MCF 10A (cell line): ENCODE data around the gene GAB4. TPM values are rescaled to one million over a fixed set of nuclear protein-coding genes. Genes with fewer than 3 reads are reported as not detected.

Experiments used
- BruUV-seq: library from RNA; stranded (reverse); fragments of 400-500 nt; replicated peaks from 2 replicates; lab custom pipeline; 2021; lab: Mats Ljungman, UMichigan
- CTCF ChIA-PET: fragments of 300-600 bp; sonication (Branson Sonifier 250); formaldehyde crosslinking; extraction: SDS; loops from one replicate; lab custom pipeline; 2021; ENCODE audit warnings: antibody characterized with exemption, inconsistent platforms; lab: Yijun Ruan, JAX
- POLR2A ChIA-PET: fragments of 300-600, 350-650 bp; sonication (Branson Sonifier 250); formaldehyde crosslinking; extraction: SDS; loops from one replicate; lab custom pipeline; 2020; ENCODE audit warnings: antibody characterized with exemption, inconsistent platforms; lab: Yijun Ruan, JAX
- DNase-seq: peaks from one replicate; pipeline ENCODE4 v3.0.0-alpha.2; 2018; ENCODE audit not compliant: unreplicated experiment
- H3K27ac Mint-ChIP-seq: one replicate; pipeline ENCODE4 v1.8.0; 2022; ENCODE audit warnings: mild to moderate bottlenecking, low read depth, mixed read lengths; ENCODE audit not compliant: unreplicated experiment
- H3K27me3 Mint-ChIP-seq: one replicate; pipeline ENCODE4 v1.8.0; 2022; ENCODE audit warnings: mixed read lengths; ENCODE audit not compliant: insufficient read depth, unreplicated experiment
- H3K36me3 Mint-ChIP-seq: one replicate; pipeline ENCODE4 v1.8.0; 2022; ENCODE audit warnings: mild to moderate bottlenecking, moderate library complexity, mixed read lengths; ENCODE audit not compliant: insufficient read depth, unreplicated experiment
- H3K4me1 Mint-ChIP-seq: one replicate; pipeline ENCODE4 v1.8.0; 2022; ENCODE audit warnings: mixed read lengths; ENCODE audit not compliant: insufficient read depth, unreplicated experiment
- H3K4me3 Mint-ChIP-seq: one replicate; pipeline ENCODE4 v1.8.0; 2022; ENCODE audit warnings: mild to moderate bottlenecking, moderate library complexity, mixed read lengths; ENCODE audit not compliant: unreplicated experiment
- H3K9me3 Mint-ChIP-seq: one replicate; pipeline ENCODE4 v1.8.0; 2022; ENCODE audit warnings: mixed read lengths; ENCODE audit not compliant: unreplicated experiment
- CTCF ChIP-seq: fragments of 200-600 bp; IDR thresholded peaks from one replicate; pipeline ENCODE4 v1.8.0; 2022; ENCODE audit warnings: antibody characterized with exemption, mild to moderate bottlenecking; ENCODE audit not compliant: unreplicated experiment
- intact Hi-C: fragments of 100-400 bp; cut with micrococcal nuclease; formaldehyde crosslinking; loops from 2 replicates; pipeline ENCODE4 v1.14.1; 2022
- total RNA-seq: library from RNA; stranded (reverse); gene quantifications from 2 replicates; pipeline ENCODE4 v1.2.3, GENCODE V29; 2022

The GAB4 gene
- total RNA-seq, 1 experiment from 2014 or later: not detected

DNA sequence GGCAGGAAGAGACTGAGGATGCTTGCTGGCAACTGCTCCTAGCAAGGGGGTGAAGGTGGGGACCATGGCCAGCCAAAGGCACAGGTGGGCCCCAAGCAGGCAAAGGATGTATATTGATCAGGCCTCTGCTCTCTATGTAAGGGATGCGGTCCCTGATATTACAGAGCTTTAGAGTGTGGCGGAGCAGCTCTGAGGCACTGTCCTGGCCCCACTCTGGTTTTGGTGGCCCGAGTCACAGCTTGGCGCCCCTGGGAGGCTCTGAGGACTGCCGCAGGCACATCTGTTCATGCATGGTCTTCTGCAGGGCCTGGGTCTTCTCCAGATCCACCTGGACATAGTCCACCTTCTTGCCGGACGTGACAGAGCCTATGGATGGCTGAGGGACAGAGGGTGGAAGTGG, 45.5 kb downstream of the GAB4 start:
- no peak overlapping the region for H3K27ac Mint-ChIP-seq
- H3K36me3 Mint-ChIP-seq: no peaks in the 10 kb centered on the region
- no peaks in the 10 kb centered on the region for H3K27me3 Mint-ChIP-seq
- intact Hi-C loops: no loop called here
- no TSS peak for BruUV-seq
- no peaks in the 10 kb centered on the region for H3K4me1 Mint-ChIP-seq
- no peak overlapping the region for H3K4me3 Mint-ChIP-seq
- no peak for TF ChIP-seq CTCF
- ChIA-PET POLR2A (no interaction called here), CTCF (no interaction called here)
- no peak for DNase-seq
- H3K9me3 Mint-ChIP-seq: no peaks in the 10 kb centered on the region

GRCh38 chr22:16961477-16962186, 46.4 kb downstream of the GAB4 start:
- ChIA-PET CTCF (no interaction called here), POLR2A (no interaction called here)
- Mint-ChIP-seq H3K4me1 (no peaks in the 10 kb centered on the region), H3K9me3 (no peaks in the 10 kb centered on the region), H3K36me3 (no peaks in the 10 kb centered on the region), H3K27me3 (no peaks in the 10 kb centered on the region), H3K27ac (no peak overlapping the region), H3K4me3 (no peak overlapping the region)
- intact Hi-C loops: no loop called here
- no peak for DNase-seq
- TF ChIP-seq CTCF: no peak
- BruUV-seq: no TSS peak

DNA sequence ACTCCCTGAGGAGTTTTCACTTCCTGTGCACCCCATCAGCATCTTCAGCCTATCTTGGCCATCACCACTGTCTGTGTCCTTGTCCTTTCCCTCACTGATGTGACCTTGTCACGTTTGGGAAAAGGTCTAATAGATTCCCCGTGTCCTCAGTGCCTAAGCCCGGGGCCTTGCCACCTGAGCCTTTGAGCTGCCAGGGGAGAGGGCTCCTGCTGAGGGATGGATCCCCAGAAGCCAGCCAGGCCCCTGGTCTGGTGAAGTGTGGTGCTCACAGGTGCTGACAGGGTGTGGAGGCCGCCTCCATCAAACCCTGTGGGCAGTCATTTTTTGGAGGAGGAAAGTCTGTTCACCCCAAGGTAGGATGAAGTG, 47.2 kb downstream of the GAB4 start:
- POLR2A ChIA-PET: no interaction called here
- no peaks in the 10 kb centered on the region for H3K36me3 Mint-ChIP-seq
- intact Hi-C loops: no loop called here
- H3K4me1 Mint-ChIP-seq: no peaks in the 10 kb centered on the region
- H3K9me3 Mint-ChIP-seq: no peaks in the 10 kb centered on the region
- no TSS peak for BruUV-seq
- no peaks in the 10 kb centered on the region for H3K27me3 Mint-ChIP-seq
- H3K27ac Mint-ChIP-seq: no peak overlapping the region
- CTCF ChIA-PET: no interaction called here
- no peak for TF ChIP-seq CTCF
- DNase-seq: no peak
- no peak overlapping the region for H3K4me3 Mint-ChIP-seq

DNA sequence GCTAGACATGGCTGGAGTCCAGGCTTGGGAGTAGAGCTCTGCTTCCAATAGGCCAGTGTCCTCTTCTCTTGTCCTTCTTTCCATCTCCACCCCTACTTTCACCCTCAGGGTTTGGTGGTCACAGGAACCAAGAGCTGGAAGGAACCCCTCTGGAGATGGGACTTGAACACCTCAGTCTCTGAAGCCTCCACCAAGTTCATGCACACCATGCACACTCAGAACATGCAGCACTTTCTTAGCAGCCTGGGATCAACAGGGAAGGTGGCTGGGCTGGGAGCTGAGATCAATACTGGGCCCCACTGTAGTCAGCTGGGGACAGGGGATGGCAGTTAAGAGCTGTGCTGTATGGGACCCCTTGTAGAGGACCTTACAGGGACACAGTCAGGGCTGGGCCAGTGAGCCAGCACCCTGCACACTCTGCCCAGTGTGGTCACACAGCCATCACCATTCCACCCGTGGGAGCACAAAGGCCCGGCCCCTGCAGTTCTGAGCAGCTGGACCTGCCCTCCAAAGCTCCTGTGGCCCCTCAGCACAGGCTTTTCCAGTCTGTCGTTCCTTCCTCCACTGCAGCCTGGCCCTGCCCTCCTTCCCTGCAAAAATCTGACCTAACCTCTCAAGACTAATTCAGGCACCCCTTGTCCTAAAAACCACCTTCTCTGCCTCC, 47.7 kb downstream of the GAB4 start:
- no peak overlapping the region for H3K4me3 Mint-ChIP-seq
- CTCF ChIA-PET: interaction anchor here (0.6 to 1.1 kb wide), 3 partner anchors 44 to 292 kb away, joined by 3 to 4 read pairs (median 3); no protein-coding TSS in a partner anchor
- H3K4me1 Mint-ChIP-seq: no peaks in the 10 kb centered on the region
- intact Hi-C loops: no loop called here
- no peaks in the 10 kb centered on the region for H3K9me3 Mint-ChIP-seq
- BruUV-seq: no TSS peak
- POLR2A ChIA-PET: no interaction called here
- no peak for DNase-seq
- no peaks in the 10 kb centered on the region for H3K36me3 Mint-ChIP-seq
- H3K27me3 Mint-ChIP-seq: no peaks in the 10 kb centered on the region
- H3K27ac Mint-ChIP-seq: no peak overlapping the region
- TF ChIP-seq CTCF: no peak
